HG03457 (cell line): ENCODE results near the gene CLDN25.

Experiments
- ATAC-seq: cut with Tn5 transposase; IDR thresholded peaks from one replicate; pipeline ENCODE4 v1.9.1; 2021; ENCODE audit warnings: moderate number of reproducible peaks; ENCODE audit not compliant: unreplicated experiment

Gene CLDN25

DNA sequence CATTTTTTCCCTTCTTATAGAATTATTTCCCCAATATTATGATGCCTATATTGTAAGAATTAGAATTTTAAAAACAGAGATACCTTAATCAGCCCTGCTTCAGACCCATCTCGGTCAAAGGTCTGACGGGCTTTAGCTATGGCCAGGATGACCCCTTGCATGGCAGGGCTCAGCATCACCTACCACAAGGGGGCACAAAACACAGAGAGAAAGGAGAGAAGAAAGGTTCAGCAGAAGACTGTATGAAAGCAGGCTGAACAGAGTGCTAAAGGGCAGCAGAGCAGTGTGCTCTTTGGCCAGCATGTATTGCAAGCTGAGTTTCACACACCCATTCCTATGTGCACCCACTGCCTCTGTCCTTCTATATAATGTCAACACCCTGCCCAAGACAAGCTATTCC is 26.8 kb downstream of the CLDN25 start:
- ATAC-seq, result no peak

DNA sequence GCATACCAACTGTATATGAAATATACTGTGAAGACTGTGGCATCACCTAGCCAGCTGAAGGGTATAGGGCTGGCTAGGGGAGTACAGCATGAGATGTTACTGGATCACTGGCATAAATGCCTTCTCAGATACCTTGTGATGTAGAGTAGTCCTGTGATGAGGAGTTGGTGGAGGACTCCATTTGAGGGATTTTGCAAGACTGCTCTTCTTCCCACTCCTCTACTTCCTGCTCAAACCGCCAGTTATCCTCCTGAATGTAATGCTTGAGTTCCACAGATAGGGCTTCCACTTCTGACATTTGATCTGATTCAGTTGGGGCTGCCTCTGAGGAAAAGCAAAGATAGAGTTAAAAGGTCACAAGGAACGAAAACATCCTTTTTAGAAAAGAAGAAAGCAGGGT is 29.3 kb downstream of the CLDN25 start:
- ATAC-seq, result no peak

GRCh38 chr11:113814181-113814580 is 34.6 kb downstream of the CLDN25 start:
- no peak for ATAC-seq

- no peak for ATAC-seq
Observed at GRCh38 chr11:113817162-113817561, 37.6 kb downstream of the CLDN25 start.

DNA sequence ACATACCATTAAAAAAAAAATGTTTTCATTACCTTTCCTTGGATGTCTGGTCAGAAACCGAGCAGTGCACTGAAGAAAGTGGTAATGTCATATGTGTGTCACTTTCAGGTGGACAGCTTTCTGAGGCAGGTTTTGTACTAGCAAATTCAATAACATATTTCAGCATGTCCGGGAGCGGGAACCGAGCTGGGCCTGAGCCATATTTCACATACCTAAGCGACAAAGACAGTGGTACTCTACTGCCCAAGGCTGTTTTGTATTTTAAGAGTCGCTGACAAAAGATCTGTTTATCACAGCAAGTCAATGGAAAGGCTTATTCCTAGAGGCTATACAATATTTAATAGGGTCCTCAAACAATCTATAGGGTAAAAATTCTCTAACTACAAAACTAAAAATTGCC is 38.0 kb downstream of the CLDN25 start:
- no peak for ATAC-seq

DNA sequence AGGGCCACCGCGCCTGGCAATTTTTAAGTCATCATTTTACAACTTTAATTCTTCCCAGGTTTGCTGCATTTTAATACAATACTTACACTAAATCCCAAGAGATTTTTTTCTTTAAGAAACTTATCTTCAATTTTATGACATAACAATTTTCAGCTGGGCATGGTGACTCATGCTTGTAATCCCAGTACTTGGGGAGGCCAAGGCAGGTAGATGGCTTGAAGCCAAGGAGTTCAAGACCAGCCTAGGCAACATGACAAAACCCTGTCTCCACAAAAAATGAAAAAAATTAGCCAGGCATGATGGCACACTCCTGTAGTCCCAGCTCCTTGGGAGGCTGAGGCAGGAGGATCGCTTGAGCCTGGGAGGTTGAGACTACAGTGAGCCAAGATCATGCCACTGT is 38.8 kb downstream of the CLDN25 start:
- ATAC-seq, result no peak

DNA sequence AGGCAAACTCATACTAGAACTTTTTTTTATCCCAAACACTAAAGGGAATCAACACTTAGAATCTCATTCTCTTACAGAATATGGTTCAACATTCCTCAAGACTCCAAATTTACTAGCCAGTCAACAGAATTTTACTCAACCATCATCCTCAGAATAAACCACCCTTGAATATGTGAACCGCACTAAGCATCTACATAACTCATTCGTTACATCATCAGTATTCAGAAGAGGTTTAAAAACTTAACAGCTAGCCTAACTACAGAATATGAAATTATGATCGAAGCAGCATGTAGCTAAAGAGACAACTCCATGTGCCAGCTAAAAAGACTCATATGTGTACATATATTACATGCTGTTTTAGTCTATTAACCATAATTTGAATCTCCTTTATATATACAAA is 47.9 kb downstream of the CLDN25 start:
- ATAC-seq, result no peak

GRCh38 chr11:113828191-113828590 is 48.6 kb downstream of the CLDN25 start:
- ATAC-seq, result no peak

GRCh38 chr11:113829751-113830150 is 50.2 kb downstream of the CLDN25 start:
- no peak for ATAC-seq
